ENCODE measurements around the gene PLD4. TPM values are rescaled to one million over a fixed set of nuclear protein-coding genes. Genes with fewer than 3 reads are reported as not detected.

Gene PLD4
- polyA plus RNA-seq, 1 experiment = 0.01 TPM

GRCh38 chr14:104879983-104880565, 44.6 kb upstream of the PLD4 start:
- CTCF ChIA-PET = interaction anchor here (1.5 kb wide), 1 partner anchor 16 kb away, joined by 5 read pairs; no protein-coding TSS in a partner anchor

DNA sequence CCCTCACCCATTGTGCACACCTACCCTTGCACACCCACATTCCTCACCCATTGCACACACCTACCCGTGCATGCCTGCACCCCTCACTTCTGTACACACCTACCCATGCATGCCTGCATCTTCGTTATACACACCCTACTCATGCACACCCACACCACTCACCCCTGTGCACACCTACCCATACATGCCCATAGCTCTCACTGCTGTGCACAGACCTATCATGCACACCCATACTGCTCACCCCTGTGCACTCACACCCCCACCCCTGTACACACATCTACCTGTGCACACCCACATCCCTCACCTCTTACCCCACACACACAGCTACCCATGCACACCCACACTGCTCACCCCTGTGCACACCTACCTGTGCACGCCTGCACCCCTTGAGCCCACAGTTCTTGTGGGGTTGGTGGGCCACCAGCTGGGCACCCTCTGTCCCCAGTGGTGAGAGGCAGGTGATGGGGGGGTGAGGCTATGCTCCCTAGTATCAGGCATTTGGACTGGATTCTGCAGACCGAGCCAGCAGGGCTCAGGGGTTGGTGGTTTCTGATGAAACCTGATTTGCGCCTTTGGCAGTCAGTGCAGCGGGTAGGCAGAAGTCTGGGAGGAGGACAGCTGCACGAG, 44.0 kb upstream of the PLD4 start:
- POLR2A ChIA-PET = no interaction called here
- no peak for DNase-seq (ENCODE audit: low read depth, low spot score)
- no peak overlapping the region for H3K27ac ChIP-seq (ENCODE audit: low read depth, low read length)
- no peak overlapping the region for H3K4me3 ChIP-seq (ENCODE audit: low read depth, low read length)
- TF ChIP-seq, protein P1, sequence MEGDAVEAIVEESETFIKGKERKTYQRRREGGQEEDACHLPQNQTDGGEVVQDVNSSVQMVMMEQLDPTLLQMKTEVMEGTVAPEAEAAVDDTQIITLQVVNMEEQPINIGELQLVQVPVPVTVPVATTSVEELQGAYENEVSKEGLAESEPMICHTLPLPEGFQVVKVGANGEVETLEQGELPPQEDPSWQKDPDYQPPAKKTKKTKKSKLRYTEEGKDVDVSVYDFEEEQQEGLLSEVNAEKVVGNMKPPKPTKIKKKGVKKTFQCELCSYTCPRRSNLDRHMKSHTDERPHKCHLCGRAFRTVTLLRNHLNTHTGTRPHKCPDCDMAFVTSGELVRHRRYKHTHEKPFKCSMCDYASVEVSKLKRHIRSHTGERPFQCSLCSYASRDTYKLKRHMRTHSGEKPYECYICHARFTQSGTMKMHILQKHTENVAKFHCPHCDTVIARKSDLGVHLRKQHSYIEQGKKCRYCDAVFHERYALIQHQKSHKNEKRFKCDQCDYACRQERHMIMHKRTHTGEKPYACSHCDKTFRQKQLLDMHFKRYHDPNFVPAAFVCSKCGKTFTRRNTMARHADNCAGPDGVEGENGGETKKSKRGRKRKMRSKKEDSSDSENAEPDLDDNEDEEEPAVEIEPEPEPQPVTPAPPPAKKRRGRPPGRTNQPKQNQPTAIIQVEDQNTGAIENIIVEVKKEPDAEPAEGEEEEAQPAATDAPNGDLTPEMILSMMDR (IDR thresholded peaks at IDR 0.05; ENCODE audit: low read depth, low read length) = no peak
- H3K27me3 ChIP-seq (ENCODE audit: control insufficient read depth, insufficient read depth, low read length) = no peaks in the 10 kb centered on the region
- H3K9me3 ChIP-seq (ENCODE audit: control insufficient read depth, insufficient read depth, low read length) = peaks cover 6% of the 10 kb centered on the region; the same call in 1 of the 2 replicates
- CTCF ChIA-PET = interaction anchor here (1.5 kb wide), 1 partner anchor 15 kb away, joined by 5 read pairs; no protein-coding TSS in a partner anchor

More at GRCh38 chr14:104879983-104880565, 44.6 kb upstream of the PLD4 start:
- POLR2A ChIA-PET = no interaction called here
- no peak overlapping the region for H3K27ac ChIP-seq (ENCODE audit: low read depth, low read length)
- no peak for DNase-seq (ENCODE audit: low read depth, low spot score)
- H3K9me3 ChIP-seq (ENCODE audit: control insufficient read depth, insufficient read depth, low read length) = peaks cover 7% of the 10 kb centered on the region; the same call in 1 of the 2 replicates
- H3K4me3 ChIP-seq (ENCODE audit: low read depth, low read length) = no peak overlapping the region
- TF ChIP-seq, protein P1 (IDR thresholded peaks at IDR 0.05; ENCODE audit: low read depth, low read length) = no peak
- no peaks in the 10 kb centered on the region for H3K27me3 ChIP-seq (ENCODE audit: control insufficient read depth, insufficient read depth, low read length)

DNA sequence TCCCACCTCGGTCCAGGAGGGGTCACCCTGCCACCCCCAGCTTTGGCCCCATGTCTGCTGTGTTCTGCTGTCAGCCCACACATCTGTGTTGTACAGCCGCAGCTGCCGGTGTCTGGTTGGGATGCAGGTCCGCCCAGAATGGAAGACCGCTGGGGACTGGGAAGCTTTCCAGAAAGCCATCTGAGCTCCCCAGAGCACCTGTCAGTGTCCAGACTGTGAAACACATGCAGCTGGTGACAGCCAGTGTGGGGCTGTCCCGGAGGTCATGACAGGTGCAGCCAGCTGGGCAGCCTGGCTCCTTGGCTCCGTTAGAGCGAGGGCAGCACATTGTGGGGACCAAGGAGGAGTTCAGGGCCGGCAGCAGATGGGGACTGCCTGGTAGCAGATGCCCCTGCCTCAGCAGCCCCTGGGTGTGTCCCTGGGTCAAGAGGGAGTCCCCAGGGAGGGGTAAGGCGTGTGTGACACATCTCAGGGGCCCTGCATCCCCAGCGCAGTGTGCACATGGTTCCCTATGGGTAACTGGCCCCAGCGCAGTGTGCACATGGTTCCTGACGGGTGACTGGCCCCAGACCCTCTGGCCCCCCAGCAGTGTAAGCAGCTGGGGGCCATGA, 43.2 kb upstream of the PLD4 start:
- Histone ChIP-seq H3K27ac (ENCODE audit: low read depth, low read length) (no peak overlapping the region), H3K9me3 (ENCODE audit: control insufficient read depth, insufficient read depth, low read length) (no peaks in the 10 kb centered on the region; the same call in 1 of the 2 replicates), H3K4me3 (ENCODE audit: low read depth, low read length) (no peak overlapping the region), H3K27me3 (ENCODE audit: control insufficient read depth, insufficient read depth, low read length) (no peaks in the 10 kb centered on the region)
- TF ChIP-seq, protein P1 (IDR thresholded peaks at IDR 0.05; ENCODE audit: low read depth, low read length) = no peak
- CTCF ChIA-PET = interaction anchor here (1.5 kb wide), 1 partner anchor 15 kb away, joined by 5 read pairs; no protein-coding TSS in a partner anchor
- POLR2A ChIA-PET = no interaction called here
- no peak for DNase-seq (ENCODE audit: low read depth, low spot score)

DNA sequence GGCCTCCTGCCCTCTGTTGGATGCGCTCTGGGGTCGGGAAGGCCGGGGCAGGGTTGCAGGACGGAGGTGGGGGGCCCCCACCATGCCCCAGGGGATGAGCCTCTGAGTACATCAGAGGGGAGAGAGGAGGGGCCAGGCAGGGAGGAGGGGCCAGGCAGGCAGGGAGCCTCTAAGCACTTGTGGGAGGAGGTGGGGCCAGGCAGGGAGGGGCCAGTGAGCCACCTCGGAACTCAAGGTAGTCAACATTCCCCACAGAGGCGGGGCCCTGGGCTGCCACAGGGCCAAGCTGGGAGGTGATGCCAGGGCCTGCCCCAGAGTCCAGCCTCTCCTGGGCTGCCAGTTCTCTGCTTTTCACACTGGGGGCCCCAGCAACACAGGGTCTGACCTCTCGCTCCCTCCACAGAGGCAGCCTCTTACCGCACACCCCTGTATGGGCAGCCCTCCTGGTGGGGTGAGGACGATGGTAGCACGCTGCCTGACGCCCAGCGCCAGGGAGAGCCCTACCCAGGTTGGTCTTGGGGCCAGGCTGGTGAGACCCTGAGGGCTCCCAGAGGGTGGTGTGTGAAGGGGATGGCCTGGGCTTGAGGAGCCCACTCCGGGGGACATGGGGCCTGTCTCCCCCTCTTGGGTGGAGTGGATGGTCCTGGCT, 42.2 kb upstream of the PLD4 start:
- TF ChIP-seq, protein P1 (IDR thresholded peaks at IDR 0.05; ENCODE audit: low read depth, low read length) = no peak
- H3K27ac ChIP-seq (ENCODE audit: low read depth, low read length) = no peak overlapping the region
- POLR2A ChIA-PET = no interaction called here

More for the DNA sequence above, 42.2 kb upstream of the PLD4 start:
- CTCF ChIA-PET = interaction anchor here (1.7 kb wide), 1 partner anchor 14 kb away, joined by 4 read pairs; no protein-coding TSS in a partner anchor
- H3K9me3 ChIP-seq (ENCODE audit: control insufficient read depth, insufficient read depth, low read length) = no peaks in the 10 kb centered on the region
- DNase-seq (ENCODE audit: low read depth, low spot score) = no peak
- H3K4me3 ChIP-seq (ENCODE audit: low read depth, low read length) = no peak overlapping the region
- H3K27me3 ChIP-seq (ENCODE audit: control insufficient read depth, insufficient read depth, low read length) = no peaks in the 10 kb centered on the region
